GM19455 (cell line): ENCODE measurements around the gene CCL5.

ENCODE experiments used
- ATAC-seq: cut with Tn5 transposase; IDR thresholded peaks from one replicate; pipeline ENCODE4 v1.9.1; 2021; ENCODE audit not compliant: unreplicated experiment

The CCL5 gene

DNA sequence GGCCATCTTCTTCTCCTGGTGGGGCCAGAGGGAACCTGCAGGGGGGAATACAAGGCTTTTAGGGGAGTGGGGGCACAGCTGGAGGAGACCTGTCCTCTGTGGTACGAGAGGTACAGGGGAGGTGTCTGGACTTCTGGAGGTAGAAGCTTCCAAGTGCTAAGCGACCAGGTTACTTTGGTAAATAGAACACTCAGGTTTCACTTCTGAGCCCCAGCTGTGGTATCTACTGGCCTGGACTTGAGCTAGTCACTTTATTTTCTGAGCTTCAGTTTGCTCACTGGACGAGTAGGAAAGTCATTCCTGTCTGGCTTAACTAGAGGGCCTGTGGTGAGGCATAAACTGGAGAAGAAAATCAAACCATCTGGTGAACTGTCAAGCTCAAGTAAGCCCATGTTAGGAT is 11.4 kb downstream of the CCL5 start, which contains the start of gene HEATR9:
HEATR9 (minus strand) TSS at position 155 of the 400 bp plus-strand sequence; CDS start at position 6, 149 bp downstream.
- ATAC-seq: no peak

DNA sequence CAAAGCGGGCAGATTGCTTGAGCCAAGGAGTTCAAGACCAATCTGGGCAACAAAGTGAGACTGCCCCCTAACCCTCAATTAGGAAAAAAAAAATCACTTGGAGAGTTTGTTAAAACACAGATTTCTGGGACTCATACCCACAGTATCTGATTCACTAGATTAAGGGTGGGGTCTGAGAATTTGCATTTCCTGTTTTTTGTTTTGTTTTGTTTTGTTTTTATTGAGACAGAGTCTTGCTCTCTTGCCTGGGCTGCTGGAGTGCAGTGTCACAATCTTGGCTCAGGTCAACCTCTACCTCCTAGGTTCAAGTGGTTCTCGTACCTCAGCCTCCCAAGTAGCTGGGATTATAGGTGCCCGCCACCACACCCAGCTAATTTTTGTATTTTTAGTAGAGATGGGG is 12.6 kb downstream of the CCL5 start:
- no peak for ATAC-seq

DNA sequence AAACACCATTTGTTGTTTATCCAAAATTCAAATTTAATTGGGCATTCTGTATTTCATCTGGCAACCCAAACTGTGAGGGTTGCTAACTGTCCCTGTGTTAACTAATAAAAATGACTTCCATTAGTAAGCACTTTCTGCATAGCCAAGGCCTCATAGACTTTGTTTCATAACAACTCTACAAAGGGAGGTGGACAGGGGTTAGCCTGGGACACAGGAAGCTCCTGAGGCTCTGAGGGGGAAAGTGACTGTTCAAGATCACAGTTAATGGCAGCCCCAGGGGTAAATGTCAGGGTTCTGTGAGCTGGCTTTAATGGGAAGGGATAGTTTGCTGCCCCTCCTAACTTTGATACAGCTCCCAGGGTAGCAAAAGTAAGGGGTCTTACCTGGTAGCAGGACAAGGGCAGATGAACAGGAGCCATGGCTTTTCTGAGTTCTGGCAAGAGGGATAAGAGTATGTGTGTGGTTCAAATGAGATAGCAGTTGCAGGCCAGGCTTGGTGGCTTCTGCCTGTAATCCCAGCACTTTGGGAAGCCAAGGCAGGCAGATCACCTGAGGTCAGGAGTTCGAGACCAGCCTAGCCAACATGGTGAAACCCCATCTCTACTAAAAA is 13.7 kb downstream of the CCL5 start:
- ATAC-seq: no peak

DNA sequence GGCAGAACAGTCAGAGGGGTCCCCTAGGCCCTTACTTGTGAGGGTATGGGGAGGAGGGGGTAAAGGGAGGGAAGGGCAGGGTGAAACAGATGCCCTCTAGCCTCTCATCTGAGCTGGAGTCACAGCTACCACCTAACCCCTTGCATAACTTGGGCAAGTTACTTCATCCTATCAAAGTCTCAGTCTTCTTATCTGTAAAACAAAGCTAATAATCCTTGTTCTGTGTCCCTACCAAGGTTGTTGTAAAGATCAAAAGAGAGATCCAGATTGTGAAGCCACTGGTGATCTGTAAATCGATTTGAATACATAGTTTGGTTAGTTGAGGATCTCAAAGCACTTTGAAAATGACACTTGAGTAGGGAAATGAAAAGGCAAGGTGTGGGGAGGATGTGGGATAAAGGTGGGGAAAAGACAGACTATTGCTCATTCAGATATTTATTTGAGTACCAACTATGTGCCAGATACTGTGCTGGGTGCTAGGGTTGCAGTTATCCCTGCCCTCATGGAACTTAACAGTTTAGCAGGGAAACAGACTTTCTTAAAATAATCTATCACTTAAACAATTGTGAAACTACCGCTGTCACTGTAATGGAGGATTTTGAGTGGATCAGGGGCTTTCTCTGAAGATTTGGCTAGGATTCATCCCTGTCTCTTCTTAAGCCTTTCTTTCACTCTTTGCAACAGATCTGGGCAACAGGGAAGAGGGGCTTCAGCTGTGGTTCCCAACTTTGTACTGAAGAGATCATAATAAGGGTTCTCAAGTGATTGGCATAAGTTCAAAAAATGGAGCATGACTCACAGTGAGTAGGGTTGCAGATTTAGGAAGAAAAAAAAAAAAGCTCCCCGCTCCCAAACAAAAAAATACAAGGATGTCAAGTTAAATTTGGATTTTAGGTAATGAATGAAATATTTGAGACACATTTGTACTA is 14.5 kb downstream of the CCL5 start:
- ATAC-seq: no peak

DNA sequence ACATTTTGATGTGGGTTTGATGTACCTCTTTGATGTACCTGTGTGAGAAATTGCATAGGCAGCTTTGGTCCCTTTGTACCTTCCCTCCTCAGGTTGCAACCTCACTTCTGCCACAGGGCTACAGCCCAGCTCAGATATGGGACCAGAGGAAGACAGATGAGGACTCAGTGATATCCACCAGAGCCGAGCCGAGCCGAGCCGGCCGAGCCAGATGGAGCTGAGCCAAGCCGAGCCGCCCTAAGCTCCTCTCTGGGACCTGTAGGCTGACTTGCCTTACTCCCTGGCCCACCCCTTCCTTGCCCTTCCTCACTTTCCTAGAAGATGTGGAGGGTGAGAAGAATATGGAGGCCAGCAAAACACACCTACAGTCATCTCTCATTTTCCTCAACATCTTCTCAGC is 15.3 kb downstream of the CCL5 start:
- ATAC-seq: no peak

DNA sequence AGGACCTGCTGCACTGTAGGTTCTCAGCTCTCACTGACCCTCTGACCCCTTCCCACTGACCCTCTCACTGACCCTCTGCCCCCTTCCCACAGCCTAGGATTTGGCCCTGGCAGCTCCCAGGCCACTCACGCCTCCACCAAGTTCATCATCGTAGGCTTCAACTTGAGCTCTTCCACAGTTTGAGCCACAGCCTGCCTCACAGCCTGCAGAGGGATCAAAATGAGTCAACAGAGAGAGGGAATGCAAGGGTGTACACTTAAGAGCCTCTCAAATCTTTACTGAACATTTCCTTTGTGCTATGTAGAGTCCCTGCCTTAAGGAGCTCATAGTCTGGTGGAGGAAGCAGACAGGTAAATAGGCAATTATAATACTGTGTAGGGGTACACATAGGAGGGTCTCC is 23.6 kb downstream of the CCL5 start:
- ATAC-seq: no peak

DNA sequence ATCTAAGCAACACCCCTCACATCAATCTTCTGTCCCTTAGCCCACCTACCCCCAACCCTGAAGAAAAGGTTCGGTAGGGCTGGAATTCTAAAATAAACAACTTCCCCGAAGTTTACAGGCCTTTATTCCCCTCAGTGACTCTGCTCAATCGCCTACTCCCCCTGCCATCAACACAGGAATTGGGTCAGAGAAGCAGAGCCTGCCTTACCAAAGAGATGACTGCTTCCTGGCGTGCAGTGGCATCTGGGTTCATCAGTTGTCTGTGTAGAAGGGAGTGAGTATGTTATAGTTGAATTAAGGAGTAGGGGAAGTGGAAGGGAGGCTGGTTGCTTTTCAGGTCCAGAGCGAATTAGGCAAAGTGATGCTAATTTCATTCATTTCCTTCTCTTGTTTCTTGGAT is 24.2 kb downstream of the CCL5 start:
- ATAC-seq: no peak

DNA sequence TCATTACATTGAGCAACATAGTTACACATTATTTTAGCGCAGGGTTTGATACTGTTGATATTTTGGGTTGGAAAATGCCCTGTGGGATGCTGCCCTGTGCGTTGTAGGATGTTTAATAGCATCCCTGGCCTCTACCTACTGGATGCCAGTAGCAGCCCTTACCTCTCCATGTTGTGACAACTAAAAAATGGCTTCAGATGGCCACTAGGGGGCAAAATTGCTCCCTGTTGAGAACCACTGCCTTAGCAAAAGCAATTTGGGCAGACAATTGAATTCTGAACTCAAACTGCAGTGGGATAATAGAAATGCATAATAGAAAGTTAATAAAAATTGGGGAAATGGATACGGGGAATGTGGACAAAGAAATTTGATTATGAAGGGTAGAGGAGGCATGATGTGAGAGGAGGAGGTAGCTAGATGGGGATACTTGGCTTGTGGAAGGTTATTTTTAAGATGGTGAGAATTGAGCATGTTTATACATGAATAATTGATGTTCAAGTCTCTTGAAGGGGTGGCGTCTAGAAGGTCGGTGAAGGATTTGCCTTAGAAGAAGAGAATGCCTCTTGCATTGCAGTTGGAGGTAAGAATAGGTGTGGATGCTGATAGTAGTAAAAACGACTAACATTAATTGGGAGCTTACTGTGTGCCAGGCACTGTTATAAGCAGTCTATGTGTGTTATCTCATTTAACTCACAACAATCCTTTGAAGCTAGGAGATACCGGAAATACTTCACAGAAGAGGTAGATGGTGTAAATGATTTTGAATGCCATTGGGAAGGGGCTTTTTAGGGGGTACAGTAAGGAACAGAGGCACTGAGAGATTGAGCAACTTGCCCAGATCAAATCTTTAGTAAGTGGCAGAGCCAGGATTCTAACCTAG is 30.5 kb downstream of the CCL5 start:
- no peak for ATAC-seq

DNA sequence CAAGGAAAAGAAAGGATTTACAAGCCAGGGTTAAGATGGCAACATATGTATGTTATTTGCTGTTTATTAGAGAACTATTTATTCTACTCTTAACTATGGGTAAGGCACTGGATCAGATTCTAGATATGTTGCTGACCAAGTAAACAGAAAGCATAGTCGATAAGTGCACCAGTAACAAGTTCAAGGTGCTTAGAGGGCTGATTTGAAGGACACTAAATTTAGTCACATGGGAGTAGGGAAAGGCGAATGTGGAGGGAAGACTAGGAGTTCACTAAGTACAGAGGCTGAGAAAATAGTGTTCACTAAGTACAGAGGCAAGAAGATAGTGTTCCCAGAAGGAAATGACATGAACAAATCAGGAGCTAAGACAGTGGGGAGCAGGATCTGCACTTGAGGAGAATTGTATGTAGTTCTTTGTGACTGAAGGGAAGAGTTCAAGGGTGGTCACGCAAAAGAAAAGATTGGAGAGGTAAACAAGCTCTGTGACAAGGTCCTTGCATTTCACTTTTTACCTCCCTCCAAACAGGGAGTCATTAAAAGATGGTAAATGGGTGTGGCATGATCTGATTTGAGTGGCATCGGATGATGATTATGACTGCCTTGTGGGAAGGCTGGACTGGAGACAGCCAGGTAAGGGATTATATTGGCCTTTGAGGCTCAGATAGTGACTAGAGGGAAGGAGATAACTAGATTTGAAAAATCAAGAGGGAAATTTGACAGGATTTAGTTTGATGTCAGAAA is 32.4 kb downstream of the CCL5 start:
- no peak for ATAC-seq

DNA sequence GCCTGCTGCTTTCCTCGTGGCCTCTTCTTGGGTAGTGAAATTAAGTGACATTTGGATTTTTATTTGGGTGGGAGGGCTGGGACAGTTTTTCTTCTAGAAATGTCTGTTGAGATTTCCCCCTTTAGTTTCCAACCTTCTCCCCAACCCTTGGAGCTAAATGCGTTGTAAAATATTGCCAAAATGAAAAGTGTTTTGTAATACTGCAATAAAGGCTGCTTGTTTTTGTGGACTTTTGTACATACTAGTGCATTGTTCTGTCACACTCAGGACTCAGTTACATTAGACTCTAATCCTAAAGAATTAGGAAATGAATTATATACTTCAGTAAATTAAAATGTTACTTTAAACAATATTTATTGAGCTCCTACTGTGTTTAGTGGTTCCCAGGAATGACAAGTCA is 33.2 kb downstream of the CCL5 start:
- ATAC-seq: no peak

DNA sequence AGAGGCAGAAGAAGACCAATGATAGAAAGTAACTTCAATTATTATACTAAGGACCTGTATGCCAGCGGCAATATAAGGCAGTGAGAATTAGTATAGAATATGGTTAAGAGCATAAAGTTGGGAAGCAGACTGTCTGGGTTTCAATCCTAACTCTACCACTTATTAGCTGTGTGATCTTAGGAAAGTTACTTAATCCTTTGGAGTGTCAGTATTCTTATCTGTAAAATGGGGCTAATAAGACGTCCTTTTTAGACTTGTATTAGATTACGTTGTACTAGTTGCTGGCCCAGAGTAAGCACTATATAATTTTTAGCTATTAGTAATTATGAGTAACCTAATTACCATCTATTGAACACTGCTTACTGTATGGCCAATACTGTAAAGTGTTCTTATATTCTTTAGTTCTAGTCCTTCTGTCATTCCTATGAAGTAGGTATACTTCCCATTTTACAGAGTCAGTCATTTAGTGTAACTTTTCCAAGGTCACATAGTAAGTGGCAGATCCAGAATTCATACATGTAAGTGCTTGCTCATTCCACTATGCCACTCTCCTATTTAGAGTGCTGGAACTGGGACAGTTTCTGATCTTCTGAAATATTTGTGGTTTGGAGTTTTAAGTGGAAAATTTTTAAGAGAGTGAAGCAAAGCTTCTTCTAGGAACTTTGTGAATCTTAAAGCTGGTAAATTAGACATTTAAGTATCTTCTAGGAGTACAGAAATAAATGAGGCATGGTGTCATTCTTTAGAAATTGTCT is 33.9 kb downstream of the CCL5 start:
- ATAC-seq: no peak

DNA sequence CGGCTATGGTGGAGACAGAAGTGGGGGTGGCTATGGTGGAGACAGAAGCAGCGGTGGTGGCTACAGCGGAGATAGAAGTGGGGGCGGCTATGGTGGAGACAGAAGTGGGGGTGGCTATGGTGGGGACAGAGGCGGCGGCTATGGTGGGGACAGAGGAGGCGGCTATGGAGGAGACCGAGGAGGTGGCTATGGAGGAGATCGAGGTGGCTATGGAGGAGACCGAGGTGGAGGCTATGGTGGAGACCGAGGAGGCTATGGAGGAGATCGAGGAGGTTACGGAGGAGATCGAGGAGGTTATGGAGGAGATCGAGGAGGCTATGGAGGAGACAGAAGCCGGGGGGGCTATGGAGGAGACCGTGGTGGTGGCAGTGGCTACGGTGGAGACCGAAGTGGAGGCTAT is 35.6 kb downstream of the CCL5 start:
- ATAC-seq: no peak

DNA sequence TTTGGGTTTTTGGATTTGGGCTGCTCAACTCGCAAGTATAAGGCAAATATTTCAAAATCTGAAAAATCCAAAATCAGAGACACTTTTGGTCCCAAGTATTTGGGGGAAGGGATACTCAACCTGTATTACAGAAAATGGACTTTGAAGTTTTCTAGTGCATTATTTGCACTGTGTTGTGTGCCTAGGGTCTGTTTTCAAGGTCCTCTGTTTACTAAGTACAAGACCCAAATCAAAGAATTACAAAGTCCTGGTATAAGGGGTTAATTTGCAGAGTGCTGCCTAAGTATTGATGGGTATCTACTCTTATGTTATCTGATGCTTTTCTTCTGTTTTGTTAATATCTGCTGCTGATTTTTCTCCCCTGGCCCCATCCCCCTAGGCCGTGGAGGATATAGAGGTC is 36.5 kb downstream of the CCL5 start:
- no peak for ATAC-seq

DNA sequence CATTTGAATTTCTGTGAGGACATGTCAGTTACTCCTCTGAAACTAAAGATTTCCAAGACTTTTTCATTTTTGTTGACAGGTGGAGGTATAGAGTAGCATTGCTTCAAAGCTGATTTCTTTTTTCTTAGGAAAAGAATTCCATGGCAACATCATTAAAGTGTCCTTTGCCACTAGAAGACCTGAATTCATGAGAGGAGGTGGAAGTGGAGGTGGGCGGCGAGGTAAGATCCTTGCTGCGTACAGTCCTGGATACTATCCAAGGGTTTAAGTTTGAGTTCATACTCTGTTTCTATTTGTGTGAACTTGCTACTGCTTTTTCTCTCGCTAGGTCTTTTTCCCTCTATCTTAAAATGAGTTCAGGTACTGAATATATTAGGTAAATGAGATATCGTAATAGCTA is 37.9 kb downstream of the CCL5 start:
- no peak for ATAC-seq

DNA sequence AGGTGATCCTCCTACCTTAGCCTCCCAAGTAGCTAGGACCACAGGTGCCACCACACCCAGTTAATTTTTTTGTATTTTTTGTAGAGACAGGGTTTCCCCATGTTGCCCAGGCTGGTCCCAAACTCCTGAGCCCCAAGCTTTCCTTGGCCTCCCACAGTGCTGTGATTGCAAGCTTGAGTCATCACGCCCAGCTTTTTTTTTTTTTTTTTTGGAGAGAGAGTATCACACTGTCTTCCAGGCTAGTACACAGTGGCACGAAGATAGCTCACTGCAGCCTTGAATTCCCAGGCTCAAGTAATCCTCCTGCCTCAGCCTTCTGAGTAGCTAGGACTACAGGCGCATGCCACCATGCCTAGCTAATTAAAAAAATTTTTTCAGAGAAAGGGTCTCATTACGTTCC is 38.7 kb downstream of the CCL5 start:
- no peak for ATAC-seq

DNA sequence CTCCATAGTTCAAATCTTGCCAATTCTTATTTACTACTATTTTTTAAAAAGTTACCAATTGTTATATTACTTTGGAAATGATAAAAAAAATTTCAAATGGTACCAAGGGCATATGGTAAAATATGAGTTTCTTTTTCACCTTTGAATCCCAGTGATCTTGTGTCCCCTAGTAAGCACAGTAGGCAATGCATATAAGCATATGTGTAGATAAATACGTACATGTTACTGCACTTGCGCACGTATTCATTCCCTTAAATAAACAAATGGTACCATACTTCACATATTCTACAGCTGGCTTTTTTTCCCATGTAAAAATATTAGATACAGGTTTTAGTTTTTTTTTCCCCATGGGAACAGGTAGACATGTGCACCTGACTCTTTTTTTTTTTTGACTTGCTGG is 39.1 kb downstream of the CCL5 start:
- ATAC-seq: no peak

DNA sequence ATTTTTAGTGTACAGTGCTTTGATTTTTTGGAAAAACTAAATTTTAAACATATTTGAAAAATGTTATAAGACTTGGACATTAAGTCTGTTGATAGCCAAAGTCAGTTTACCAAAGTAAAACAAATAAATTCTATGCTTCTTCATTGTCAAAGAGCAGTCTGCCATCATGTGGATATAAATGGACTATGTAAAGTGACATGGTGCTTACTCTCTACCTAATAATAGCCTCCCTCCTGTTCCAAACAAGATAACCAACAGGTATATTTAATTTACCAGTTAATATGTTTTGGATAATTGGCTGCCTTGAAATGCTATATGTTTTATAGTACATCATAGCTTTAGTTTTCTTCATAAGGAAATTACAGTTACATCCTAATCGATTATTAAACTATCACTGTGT is 55.0 kb downstream of the CCL5 start:
- ATAC-seq: no peak
